Esophagus squamous epithelium (tissue), 4 donors: Measurements from ENCODE around the gene IL1RL2.

Experiments used
- POLR2A ChIP-seq, 4 donors: fragments of 450-650 bp; IDR thresholded peaks; one replicate each; pipeline ENCODE4 v1.6.1; 2017; ENCODE audit warnings: antibody characterized with exemption in 4 of 4, mild to moderate bottlenecking in 4 of 4, moderate library complexity in 3 of 4
- TF ChIP-seq, protein P1 (sequence below), 6 experiments: fragments of 450-650 bp in 4 of 6; fragments of 200-600 bp in 2 of 6; sonication (generic) in 2 of 6; IDR thresholded peaks; one replicate each; pipeline ENCODE4 v1.5.1; 2016 to 2019; ENCODE audit warnings: antibody characterized with exemption in 6 of 6, mild to moderate bottlenecking in 4 of 6, moderate library complexity in 4 of 6

DNA sequence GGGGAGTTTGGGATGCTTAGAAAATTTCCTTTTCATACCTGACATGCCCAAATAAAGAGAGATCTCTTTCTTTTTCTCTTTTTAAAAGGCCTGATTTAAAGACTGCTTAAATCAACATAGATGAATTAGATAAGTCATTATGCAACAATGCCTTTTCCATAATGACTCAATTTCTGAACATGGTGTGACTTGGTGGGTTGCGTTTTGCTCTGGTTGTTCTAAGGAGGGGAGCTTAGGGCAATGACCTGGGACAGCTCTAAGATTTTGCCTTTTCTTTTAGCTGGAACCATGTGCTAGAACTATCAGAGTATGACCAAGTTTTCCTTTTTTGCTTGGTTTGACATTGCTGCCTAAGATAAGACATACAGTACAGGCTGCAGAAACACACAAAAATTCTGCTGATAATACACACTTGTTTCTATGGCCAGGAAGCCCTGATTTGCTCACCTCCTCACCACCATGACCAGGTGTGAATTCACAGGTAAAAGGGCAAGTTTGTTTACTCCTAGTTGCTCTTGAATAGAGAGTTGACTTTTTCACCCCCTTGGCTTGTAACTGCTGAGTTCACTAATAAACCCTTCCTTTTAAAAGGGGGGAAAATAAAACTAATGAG, 66.4 kb downstream of the IL1RL2 start:
- TF ChIP-seq, protein P1, sequence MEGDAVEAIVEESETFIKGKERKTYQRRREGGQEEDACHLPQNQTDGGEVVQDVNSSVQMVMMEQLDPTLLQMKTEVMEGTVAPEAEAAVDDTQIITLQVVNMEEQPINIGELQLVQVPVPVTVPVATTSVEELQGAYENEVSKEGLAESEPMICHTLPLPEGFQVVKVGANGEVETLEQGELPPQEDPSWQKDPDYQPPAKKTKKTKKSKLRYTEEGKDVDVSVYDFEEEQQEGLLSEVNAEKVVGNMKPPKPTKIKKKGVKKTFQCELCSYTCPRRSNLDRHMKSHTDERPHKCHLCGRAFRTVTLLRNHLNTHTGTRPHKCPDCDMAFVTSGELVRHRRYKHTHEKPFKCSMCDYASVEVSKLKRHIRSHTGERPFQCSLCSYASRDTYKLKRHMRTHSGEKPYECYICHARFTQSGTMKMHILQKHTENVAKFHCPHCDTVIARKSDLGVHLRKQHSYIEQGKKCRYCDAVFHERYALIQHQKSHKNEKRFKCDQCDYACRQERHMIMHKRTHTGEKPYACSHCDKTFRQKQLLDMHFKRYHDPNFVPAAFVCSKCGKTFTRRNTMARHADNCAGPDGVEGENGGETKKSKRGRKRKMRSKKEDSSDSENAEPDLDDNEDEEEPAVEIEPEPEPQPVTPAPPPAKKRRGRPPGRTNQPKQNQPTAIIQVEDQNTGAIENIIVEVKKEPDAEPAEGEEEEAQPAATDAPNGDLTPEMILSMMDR (IDR thresholded peaks at IDR 0.05) = no peak
- TF ChIP-seq POLR2A (IDR thresholded peaks at IDR 0.05) = no peak
